ENCODE data around the gene LAS1L.
"Not testable (repeated sequence)": the region's sequence is repeated elsewhere in the genome, so short reads cannot be mapped to it uniquely, and the experiment has no call there.

The LAS1L gene

DNA sequence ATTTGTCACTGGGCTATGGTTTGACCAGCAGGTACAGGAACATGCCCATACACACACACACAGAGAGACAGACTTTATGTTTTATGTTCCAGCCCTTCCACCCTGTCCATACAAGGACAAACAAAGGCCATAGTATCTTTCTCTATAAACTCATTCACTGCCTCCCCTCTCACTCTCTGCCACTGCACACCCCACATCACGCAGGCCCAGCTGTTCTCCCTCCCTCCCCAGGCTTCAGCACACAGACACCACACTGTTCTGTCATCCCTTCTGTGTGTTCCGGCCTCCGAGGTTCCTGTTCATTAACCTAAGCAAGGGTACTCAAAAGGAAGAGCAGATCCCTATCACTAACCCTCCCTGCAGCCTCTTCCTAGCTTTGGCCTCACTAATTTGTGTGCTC lies 17.8 kb downstream of the LAS1L start:
- no peak for DNase-seq

DNA sequence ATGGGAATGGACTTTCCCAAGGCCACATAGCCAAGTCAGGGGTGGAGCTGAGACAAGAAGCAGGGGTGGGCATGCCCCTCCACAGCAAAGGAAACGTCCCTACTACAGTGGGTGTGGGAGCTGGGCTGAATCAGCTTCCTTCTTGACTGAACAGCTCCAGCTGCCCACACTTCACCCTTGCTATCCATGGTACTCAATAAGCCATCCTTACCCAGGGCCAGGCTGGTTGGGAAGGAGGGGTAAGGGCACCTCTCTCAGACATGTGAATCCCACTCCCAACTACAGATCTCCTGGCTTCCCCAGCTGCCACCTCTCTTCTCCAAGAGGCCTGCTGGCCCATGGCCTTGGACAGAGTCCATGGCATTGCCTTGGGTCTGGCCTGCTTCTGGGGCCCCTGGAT lies 21.0 kb downstream of the LAS1L start:
- DNase-seq, result no peak

- DNase-seq, result no peak
Measured at GRCh38 chrX:65509400-65509799, 25.2 kb downstream of the LAS1L start.

- no peak for DNase-seq
Measured at GRCh38 chrX:65508851-65509250, 25.7 kb downstream of the LAS1L start.

DNA sequence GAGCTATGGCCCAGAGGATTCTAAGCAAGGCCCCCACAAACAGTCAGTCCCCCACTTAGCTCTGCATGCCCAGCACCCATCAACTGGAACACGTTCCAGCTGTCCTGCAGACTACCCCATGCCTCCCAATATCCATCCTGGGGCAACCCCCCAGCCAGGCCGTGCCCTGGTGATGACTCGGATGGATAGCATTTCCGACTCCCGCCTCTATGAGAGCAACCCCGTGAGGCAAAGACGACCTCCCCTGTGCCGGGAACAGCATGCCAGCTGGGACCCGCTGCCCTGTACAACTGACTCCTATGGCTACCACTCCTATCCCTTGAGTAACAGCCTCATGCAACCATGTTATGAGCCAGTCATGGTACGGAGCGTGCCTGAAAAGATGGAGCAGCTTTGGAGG lies 32.0 kb downstream of the LAS1L start:
- DNase-seq, result no peak

DNA sequence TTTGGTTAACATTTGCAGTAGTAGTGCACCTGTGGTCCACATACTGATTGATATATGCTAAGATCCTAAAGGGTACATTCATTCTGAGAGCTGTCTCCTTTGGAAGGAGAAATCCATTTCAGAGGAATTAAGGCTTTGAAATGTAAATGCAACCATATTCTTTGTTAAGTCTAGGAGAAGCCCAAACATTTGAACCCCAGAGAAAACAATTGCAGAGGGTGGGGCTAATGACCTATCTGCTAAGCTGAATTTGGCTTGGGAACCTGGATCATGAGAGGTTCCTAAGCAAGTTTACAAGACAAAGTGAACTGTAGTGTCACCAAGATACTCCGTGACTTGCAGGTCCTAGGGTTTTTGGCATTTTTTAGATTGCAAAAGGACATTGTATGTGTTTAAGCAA lies 41.2 kb downstream of the LAS1L start:
- no peak for DNase-seq

GRCh38 chrX:65491620-65492019 lies 43.0 kb downstream of the LAS1L start:
- no peak for DNase-seq

DNA sequence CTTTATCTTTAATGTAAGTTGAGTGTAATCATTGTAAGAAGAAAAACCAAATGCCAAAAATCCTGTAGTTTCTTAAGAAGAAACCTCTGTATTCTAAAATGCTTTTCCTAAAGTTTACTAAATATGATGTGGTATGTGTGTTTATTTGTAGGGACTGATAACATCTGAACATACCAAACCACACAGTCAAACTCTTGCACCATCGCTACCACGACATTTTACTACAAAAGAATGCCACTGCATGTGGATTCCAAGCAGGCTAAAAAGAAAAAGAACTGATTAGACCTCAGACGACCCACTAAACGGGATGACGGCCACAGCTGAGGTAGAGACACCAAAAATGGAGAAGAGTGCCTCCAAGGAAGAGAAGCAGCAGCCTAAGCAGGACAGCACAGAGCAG lies 46.1 kb downstream of the LAS1L start:
- no peak for DNase-seq

GRCh38 chrX:65480960-65481359 lies 53.6 kb downstream of the LAS1L start:
- DNase-seq, result no peak

DNA sequence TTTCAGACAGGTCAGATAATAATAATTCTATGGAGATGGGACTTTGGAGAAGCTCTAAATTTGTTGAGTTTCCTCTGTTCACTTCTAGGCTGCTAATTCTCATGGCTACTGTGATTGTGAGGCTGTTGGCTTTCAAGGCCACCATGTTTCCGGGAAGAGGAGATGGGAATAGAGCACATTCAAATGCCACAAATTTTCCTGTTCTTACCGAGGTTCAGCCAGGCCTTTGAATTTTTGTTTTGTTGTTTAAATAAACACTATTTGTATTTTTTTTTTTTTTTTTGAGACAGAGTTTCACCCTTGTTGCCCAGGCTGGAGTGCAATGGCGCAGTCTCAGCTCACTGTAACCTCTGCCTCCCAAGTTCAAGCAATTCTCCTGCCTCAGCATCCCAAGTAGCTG lies 55.5 kb downstream of the LAS1L start:
- DNase-seq, result not testable (repeated sequence)

- DNase-seq, result no peak
Measured at GRCh38 chrX:65476564-65476963, 58.0 kb downstream of the LAS1L start.

DNA sequence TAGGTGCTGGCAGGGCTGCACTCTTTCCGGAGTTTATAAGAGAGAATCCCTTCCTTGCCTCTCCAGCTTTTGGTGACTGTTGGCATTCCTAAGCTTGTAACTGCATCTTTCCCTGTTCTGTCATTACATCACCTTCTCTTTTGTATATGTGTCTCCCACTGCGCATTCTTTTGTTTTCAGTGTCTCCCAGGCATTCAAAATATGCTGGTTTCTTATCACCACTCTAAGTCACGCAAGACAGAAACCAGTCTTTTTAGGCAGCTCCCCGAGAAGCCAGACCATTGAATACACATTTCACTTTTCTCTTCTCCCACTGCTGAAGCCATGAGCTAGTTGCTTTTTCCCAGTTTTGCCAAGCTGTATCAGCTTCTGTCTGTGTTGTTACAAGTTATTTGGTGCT lies 71.0 kb downstream of the LAS1L start:
- DNase-seq, result no peak

Data from inflammatory macrophage (primary cell).